Dedifferentiated amniotic fluid mesenchymal stem cell (primary cell): ENCODE measurements around the gene BRD4.

Experiments
- DNase-seq: peaks from one replicate; pipeline ENCODE4 v3.0.0-alpha.2; 2016; ENCODE audit errors: extremely low spot score

BRD4 gene

DNA sequence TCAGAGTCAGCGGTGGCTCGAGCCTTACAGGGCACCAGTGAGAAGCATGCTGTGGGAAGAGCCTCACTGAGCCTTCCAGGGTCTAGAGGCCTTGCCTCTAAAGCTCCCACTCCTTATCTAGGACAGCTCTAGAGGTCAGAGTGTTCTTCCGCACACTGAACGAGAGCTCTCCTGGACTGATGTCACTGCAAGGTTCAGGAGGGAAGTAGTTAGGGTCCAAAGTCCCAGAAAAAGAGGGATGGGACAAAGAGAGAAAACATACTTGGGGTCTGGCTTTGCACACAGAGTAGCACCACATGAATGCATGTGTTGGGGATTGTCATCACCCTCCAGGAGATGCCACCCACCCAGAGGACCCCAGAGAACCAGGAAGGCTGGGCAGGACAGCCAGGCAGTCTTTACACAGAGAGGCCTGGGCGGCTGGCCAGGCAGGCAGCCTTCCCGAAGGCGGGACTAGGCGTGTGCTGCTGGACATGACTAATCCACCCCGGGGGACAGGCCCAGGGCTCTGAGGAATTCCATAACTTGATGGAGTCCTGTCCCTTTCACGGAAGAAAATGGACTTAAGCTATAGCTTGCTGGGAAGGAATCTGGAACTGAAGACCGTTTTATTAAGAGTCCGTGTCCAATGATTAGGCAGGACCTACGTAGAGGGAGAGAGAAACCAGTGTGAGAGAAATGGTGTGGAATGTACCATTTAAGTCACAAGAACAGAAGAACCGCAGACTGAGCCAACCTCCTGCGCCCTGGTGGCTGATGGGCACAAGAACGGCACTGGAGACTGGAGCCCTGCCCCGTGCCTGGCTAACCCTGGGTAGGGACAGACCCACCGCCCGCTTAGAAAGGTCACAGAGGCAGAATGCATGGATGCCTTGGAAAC is 83.5 kb downstream of the BRD4 start:
- peak; percentile 83 for DNase-seq

DNA sequence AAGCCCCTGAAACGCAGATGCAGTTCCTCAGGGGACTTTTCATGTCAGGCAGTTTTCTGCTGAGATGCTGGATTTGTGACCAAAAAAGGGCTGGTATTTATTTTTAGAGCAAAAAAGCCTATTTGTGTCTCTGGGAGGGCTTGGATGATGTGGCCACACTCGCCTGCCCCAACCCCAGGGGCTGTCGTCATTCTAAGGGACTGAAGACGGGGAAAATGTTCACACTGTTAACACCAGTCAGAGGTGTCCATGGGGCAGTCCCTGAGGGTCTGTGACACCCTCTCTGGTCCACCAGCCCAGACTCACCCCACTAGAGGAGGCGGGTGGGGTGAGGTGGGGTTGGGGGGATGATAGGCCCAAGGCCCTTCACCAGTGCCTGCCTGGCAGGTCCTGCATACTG is 84.2 kb downstream of the BRD4 start:
- DNase-seq: no peak

DNA sequence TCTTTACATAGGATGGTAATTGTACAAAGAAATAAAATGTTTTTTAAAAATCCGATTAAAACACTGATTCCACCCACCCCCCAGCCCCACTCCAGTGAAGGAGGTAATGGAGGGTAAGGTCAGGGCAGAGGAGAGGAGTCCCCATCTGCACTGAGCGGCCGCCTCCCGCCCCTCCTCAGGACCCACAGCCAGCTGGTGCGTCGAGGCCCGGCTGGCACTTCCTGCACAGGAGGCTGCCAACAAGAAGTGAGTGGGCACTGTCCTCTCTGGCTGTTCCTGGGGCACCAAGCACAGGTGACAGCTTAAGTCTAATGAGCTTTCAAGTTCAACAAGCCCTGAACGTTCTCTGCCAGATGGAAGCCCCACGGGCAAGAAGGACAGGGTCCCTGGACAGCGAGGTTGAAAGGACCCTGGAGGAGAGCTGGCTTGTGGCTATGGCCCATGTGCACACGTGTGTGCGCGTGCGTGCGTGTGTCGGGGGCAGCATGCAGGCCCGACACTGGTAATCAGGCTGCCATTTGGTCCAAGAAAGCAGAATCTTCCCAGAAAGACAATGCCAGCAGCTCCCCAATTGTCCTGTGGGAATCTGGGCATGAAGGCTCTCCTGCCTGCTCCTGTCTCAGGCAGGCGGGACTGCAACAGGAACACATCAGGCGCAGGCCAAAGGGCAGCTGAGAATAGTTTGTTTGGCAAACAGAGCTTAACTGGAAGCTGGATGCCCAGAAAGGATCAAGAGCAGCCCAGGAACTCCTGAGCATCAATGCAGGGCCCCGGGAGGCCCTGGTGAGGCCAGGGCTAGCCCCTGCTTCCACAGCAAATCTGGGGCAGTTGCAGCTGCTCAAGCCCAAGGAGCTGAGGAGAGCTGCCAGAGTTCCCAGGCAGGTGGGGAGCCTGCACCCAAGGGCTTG is 85.0 kb downstream of the BRD4 start:
- no peak for DNase-seq

DNA sequence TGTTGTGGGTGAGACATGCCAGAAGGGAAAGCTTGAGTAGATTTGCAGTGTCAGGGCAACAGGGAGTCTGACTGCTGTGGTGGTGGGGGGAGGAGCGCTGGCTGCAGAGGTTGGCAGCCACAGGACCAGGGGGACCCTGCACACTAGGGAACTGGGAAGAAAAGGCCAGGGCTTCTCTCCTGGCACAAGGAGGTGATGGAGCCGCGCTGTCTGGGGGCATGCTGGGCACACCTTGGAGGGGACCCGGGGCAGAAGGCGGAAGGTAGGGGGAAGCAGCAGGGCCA is 86.2 kb downstream of the BRD4 start:
- DNase-seq: no peak

DNA sequence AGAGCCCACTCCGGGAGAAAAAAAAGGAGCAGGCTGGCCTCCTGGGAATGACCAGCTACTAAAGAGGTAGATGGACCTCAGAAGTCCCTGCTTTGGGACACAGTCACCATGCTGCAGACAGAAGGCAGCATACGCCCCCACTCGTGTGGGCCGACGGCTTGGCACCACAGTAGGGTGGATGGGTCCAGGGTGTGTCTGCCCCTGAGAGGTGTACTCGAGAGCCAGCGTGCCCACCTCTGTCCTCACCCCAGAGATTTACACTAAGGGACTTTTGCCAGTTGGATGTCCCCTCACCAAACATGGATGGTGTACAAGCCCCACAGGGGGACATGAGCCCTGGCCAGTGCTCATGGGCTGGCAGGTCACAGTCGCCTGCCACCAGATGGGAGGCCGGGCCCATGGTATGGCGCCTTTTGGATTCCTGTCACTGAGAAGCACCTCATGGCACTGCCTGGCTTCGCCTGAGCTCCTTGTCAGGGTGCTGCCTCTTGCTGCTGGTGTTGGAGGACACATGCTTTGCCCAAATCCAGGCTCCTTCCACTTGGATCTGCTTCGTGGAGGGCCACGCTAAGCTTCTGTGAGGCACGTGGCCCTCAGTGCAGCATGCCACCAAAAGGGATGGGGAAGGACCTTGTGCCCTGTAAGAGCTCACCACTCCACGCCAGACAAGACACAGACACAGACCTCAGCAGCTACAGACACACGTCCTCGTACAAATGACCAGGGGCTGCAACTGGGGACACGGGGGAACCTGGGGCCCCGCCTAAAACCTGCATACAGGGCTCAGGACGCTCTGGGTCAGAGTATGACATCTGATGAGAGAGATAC is 86.8 kb downstream of the BRD4 start:
- no peak for DNase-seq

DNA sequence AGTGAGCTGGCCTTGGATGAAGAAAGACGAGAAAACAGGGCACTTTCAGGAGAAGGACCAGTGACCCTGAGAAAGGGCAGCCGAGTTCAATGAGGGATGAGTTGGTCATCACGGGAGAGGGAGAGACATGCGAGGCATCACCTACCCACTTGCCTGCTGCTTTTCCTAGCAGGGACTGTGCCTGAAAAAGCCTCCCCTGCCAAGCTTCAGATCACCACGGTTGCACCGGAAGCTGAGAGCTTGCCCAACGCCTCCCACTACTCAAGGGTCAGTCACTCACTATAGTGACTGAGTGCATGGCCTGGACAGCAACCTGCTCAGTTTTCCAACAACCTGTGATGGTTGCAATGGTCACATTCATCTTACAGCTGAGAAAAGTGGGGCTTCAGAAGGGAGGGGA is 87.5 kb downstream of the BRD4 start:
- DNase-seq: no peak

DNA sequence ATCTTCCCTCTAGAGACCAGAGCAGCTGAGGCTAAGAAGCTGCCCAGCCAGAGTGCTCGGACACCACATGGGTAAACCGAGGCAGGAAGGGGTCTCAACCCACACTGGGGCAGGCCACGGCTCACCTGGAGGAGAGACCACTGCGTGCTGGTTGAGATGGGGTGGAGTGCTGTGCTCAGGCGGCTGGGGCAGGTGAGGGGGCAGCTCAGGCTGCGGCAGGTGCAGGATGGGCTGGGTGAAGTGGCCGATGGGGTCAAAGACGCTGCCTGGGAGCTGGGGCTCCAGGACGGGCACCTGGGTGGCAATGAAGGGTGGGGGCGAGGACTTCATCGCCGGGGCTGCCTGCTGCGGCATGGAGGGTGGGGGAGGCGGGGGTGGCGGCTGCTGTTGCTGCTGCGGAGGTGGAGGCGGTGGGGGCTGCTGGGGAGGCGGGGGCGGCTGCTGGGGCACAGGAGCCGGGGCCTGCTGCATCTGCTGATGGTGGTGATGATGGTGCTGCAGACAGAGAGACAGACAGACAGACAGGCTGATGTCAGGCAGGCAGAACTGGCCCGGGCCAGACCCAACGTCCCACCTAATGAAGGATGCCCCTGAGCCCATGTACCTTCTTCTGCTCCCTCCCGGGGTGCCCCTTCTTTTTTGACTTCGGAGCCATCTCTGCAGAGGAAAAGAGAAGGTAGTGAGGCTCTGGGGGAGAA is 88.1 kb downstream of the BRD4 start:
- DNase-seq: no peak

DNA sequence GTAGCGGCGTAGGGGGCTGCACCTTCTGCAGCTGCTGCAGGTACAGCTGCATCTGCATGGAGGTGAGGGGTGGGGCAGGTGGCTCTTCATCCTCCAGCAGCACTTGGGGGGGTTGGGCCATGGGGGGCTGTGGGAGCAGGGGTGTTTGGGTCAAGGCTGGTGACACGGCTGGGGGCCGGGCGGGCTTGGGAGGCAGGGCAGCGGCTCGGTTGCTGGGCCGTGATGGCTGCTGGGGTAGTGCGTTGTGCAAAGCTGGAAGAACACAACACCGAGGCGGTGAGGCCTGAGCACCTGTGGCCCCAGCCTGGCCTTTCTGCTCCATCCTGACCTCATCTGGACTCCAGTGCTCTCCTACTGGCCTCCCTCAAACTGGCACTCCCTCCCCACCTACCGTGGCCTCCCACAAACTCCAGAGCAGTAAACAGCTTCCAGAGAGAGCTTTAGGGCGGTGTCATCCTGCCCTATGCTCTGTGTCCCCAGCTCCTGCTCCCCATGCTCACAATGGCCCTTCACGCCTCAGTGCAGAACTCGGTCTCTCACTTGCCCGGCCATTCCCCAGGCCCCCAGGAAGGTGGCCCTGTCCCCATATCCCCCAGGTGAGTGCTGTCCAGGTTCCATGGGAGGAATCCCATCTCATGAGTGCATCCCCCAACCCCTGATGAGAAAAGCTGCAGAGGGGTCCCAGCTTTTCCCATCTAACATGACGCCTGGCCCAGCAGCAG is 88.9 kb downstream of the BRD4 start:
- DNase-seq: no peak

DNA sequence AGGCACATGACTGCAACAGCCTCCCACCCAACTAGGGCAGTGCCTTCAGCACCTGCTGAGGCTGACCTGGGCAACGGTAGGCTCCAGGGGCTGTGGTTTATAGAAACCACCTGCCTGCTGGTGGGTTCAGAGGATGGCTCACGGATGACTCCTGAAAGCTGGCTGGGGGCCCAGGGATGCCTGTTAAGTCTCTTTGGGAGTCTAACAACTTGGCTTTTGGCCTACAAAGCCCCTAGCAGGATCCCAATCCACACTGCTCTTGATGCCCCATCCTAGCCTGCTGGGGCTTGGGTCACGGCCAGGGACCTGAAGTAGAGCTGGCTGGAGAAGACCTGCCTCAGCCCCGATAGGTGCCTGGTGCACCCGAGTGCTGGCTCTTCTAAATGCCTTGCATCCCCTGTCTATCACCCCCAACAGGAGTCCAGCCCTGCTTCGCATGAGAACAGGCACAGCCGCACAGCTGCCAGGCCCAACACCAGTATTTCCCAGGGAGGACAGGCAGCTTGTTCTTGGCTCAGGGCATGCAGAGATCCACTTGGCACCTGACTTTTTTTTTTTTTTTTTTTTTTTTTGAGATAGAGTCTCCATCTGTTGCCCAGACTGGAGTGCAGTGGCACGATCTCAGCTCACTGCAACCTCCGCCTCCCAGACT is 91.0 kb downstream of the BRD4 start:
- DNase-seq: no peak

DNA sequence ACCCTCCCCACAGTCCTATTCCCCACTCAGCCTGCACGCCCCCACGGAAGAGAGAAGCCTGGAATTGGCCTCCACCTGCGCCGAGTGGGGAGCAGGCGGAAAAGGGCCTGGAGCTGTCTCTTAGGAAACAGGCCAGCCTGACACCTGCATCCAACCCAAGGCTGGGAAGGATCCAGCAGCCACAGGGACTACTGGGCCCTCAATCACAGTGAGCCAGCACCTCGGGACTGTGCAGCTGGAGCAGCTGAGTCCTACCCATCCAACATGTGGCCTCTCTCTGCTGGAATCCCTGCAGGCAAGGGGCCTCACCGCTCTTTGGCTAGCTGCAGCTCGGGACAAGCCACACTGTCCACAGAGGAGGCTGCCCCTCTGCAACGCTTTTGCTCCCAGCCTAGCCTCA is 91.8 kb downstream of the BRD4 start:
- no peak for DNase-seq

DNA sequence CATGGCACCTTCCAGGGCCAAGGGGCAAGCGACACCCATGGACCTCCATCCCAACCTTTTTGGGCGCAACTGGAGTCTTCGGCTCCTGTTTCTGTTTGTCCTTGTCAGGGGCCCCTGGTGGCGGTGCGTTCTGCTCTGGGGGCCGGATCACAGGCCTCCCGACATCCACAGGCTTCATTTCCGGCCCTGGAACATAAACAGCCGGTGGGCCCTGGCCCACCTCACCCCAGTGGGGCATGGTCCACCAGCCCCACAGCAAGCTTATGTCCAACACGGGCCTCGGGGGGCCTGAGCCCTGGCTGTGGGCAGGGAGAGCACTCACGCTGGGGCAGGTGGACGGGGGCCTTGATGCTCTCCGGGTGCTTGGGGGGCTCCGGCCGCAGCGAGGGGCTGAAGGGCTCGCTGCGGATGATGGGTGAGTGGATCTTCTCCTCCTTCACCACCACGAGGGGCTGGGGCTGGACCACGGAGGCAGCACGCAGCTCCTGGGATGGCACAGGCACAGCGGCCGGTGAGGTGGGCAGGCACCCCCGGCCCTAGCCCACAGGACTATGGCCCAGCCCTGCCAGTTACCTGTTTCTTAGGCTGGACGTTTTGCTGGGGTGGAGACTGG is 92.9 kb downstream of the BRD4 start:
- no peak for DNase-seq

DNA sequence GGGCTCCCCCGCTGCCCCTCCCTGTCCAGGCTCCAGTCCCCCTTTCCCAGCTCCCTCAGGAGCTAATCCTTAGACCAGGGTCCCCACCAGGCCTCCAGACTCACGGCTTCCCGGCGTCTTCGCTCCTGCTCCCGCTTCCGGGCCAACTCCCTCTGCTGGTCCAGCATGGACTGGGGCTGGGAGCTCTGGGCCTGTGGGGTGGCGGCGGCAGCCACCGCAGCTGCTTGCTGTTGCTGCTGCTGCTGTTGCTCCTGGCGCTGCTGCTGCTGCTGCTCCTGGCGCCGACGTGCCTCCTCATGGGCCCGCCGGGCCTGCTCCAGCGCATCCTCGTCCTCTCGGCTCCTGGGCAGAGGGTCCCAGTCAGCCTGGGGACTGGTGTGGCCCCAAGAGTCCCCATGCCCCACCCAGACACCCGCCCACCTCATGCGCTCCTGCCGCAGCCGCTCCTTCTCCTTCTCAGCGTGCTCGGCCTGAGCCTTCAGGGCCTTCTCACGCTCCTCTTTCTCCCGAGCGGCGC is 93.6 kb downstream of the BRD4 start:
- DNase-seq: no peak

DNA sequence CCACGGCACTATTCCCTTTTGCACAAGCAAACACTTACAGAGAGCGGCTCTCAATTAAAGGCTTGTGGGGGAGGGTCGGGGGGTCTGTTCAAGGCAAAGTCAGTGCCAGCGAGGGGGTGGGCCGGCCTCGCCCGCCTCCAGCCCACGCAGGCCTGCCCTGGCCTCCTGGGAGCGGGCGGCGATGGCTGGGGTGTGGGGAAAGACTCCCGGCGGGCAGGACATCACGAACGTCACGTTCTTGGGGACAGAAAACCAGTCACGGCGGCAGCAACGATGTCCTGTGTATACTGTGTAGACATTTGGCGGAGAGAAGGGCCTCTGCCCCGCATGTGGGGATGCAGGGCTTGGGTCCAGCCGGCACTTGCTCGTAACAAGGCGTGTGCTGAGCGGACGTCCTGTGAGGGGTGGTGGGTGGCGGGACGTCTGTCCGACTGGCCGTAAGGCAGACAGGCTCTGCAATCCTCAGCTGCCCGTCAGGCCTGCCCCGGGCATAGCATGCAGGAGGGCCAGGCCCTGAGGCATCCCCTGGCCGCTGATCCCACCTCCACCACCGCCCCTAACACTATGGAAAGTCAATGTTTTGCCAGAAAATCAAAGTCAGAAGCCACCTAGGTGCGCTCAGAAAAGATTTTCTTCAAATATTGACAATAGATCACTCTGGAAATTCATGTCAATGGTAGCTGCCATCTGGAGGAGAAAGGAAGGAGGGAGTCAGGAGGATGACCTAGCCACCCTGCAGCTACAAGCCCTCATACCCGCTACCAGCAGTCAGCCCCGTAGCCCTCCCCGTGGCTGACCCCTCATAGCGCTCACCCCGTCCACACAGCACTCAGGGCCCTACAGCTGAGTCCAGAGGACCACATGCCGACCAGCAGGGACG is 94.3 kb downstream of the BRD4 start:
- DNase-seq: no peak

DNA sequence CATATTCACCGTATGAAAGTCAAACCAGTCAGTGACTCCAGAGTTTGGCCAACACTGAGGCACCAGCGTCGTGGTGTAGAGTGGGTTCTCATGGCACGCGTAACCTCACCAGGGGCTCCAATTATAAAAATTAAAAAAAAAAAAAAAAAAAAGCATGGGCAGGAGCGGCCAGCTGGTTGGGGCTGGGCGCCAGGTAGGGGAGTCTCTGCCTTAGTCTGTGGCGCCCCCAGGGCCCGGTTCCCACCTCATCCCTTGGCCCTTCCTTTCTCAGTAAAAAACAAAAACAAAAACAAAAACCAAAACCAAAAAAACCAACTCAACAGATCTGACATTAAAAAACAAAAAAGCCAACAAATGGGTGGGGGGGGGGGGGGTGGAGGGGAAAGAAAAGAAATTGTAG is 95.5 kb downstream of the BRD4 start:
- no peak for DNase-seq

DNA sequence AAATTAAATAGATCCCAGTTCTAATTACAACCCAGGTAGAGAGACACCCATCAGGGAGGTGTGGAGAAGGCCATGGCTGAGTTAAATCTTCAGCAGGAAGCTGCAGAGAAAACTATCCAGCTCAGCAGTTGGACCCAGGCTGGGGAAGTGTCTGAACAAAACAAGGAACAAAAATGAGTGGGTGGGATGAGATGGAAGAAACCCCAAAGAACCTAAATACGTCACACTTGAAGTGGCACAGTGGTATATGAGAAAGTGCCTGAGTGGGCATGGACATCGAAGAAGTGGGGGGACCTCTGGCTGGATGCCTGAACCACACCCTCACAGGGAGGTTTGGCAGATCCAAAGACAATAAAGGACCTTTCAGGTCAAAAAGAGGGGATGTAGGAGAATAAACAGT is 96.6 kb downstream of the BRD4 start:
- DNase-seq: no peak

DNA sequence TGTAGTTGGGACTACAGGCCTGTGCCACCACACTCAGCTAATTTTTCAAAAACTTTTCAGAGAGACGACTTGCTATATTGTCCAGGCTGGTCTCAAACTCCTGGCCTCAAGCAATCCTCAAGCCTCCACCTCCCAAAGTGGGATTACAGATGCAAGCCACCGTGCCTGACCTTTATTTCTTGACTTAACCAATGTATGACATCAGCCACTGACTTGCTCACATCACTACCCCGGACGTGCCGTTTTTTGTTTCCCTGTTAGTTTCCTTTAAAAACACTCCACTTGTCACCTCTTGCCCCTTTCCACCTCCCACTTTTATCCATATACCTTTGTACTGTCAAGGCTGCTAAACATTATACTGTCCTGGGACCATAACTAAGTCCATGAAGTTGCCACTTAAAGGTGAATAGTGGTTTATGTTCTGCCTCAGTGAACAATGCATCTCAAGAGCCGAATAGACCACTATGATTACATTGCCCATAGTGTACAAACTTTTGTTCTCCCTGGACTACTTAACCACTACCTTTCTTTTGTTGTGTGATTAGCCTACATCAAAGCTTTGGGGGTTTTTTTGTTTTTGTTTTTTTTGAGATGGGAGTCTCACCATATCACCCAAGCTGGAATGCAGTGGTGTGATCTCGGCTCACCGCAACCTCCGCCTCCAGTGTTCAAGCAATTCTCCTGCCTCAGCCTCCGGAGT is 97.8 kb downstream of the BRD4 start:
- no peak for DNase-seq

DNA sequence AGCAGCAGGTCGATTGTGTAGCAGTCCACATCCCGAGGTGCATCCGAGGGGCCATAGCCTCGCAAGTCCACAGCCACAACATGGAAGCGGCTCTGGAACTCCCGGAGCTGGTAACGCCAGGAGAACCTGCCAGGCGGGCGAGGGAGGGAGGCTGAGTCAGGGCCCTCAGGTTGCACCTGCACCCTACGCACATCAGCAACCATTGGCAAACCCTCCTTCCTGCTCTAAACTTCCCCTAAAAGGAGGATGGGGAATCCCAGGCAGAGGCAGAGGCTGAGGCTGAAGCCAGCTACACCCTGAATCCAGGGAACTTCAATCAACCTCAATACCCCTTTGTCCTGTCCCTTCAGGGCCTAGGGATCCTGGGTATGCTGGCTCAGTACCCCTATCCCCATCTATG is 101.1 kb downstream of the BRD4 start:
- DNase-seq: no peak

DNA sequence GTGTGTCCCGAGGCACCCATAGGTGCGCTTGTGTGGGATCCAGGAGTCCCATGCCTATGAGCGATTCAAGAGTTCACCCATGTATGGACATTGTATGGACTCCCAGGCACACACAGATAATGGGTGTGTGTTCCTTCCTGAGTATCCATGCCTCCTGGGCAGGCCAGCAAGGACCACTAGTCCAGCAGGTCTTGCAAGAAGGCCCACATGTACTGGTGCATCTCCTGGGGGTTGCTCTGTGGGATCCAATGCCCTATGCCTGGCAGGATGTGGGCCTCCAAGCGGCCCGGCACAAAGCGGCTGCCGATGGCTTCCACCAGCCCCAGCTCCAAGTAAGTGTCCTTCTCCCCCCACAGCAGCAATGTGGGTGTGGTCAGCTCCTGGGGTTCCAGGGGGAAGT is 105.1 kb downstream of the BRD4 start:
- DNase-seq: no peak
